B cell (primary cell): ENCODE results near the gene CALML6. TPM values are rescaled to one million over a fixed set of nuclear protein-coding genes. Genes with fewer than 3 reads are reported as not detected.

Source experiments
- ATAC-seq: fragments of 200-7000 bp; cut with Tn5 transposase; one replicate; pipeline ENCODE4 v1.10.0; 2021; ENCODE audit warnings: low read depth, mild to moderate bottlenecking, moderate number of reproducible peaks, moderate library complexity
- CTCF ChIA-PET: fragments of 350-600 bp; sonication (Branson Sonifier 250); formaldehyde crosslinking; loops from one replicate; lab custom pipeline; 2021; ENCODE audit warnings: antibody characterized with exemption, inconsistent platforms; lab: Charles Lee
- POLR2A ChIA-PET: fragments of 350-600 bp; sonication (Branson Sonifier 250); formaldehyde crosslinking; loops from one replicate; lab custom pipeline; 2021; ENCODE audit warnings: antibody characterized with exemption; lab: Charles Lee
- DNase-seq: peaks from one replicate; pipeline ENCODE4 v3.0.0; 2013
- H2AFZ ChIP-seq: 2 replicates; pipeline ENCODE4 v1.6.1; 2012; ENCODE audit warnings: mild to moderate bottlenecking, low read depth, low read length; ENCODE audit not compliant: insufficient read depth, poor library complexity, severe bottlenecking
- H3K27ac ChIP-seq, 2 donors: 1 replicate in 1 of 2; 2 replicates in 1 of 2; pipeline ENCODE4 v1.5.1; 2012 to 2013; ENCODE audit warnings: low read length in 2 of 2, mild to moderate bottlenecking in 2 of 2, moderate library complexity in 1 of 2
- H3K27me3 ChIP-seq, 4 experiments: fragments of 200-600 bp in 1 of 4; sonication (generic) in 1 of 4; replicated peaks in 1 of 4; 1 replicate in 2 of 4; 2 replicates in 2 of 4; pipeline versions ENCODE4 v1.6.1 to v1.7.0; 2013 to 2016; ENCODE audit warnings: low read length in 3 of 4, mild to moderate bottlenecking in 2 of 4, mixed read lengths in 1 of 4, moderate library complexity in 1 of 4; ENCODE audit not compliant: insufficient read depth in 4 of 4, control insufficient read depth in 3 of 4; ENCODE audit errors: control extremely low read depth in 1 of 4
- H3K36me3 ChIP-seq, 2 experiments: replicated peaks in 1 of 2; 1 replicate in 1 of 2; 2 replicates in 1 of 2; pipeline versions ENCODE4 v1.6.1 to v1.7.1; 2013; ENCODE audit warnings: low read length in 1 of 2; ENCODE audit not compliant: insufficient read depth in 2 of 2, control insufficient read depth in 1 of 2; ENCODE audit errors: control extremely low read depth in 1 of 2, extremely low read depth in 1 of 2
- H3K4me1 ChIP-seq, 2 donors: fragments of 200-600 bp in 1 of 2; sonication (generic) in 1 of 2; 1 replicate in 1 of 2; 2 replicates in 1 of 2; pipeline versions ENCODE4 v1.5.1 to v1.6.1; 2013 to 2017; ENCODE audit warnings: low read length in 2 of 2; ENCODE audit not compliant: control insufficient read depth in 2 of 2, insufficient read depth in 2 of 2
- H3K4me2 ChIP-seq: replicated peaks from 2 replicates; pipeline ENCODE3; 2012; ENCODE audit warnings: mild to moderate bottlenecking, low read depth, low read length; ENCODE audit not compliant: poor library complexity, severe bottlenecking
- H3K4me3 ChIP-seq, 5 experiments: fragments of 200-600 bp in 1 of 5; sonication (generic) in 1 of 5; 1 replicate in 3 of 5; 2 replicates in 2 of 5; pipeline versions ENCODE4 v1.5.1 to v1.7.0; 2011 to 2016; ENCODE audit warnings: low read length in 4 of 5, mild to moderate bottlenecking in 4 of 5, low read depth in 2 of 5, control low read depth in 1 of 5, moderate library complexity in 1 of 5; ENCODE audit not compliant: insufficient read depth in 1 of 5; ENCODE audit errors: control extremely low read depth in 1 of 5, extremely low read depth in 1 of 5
- H3K79me2 ChIP-seq: fragments of 200-600 bp; sonication (generic); one replicate; pipeline ENCODE4 v1.6.0; 2016; ENCODE audit warnings: low read length; ENCODE audit not compliant: control insufficient read depth, insufficient read depth
- H3K9ac ChIP-seq: fragments of 200-600 bp; sonication (generic); 2 replicates; pipeline ENCODE4 v1.6.1; 2017; ENCODE audit warnings: mild to moderate bottlenecking, low read length, moderate library complexity
- H3K9me3 ChIP-seq, 3 donors: one replicate each; pipeline versions ENCODE4 v1.6.1 to v1.7.1; 2013; ENCODE audit warnings: low read length in 2 of 3; ENCODE audit not compliant: control insufficient read depth in 2 of 3, insufficient read depth in 1 of 3; ENCODE audit errors: control extremely low read depth in 1 of 3
- H4K20me1 ChIP-seq: 2 replicates; pipeline ENCODE4 v1.6.0; 2012; ENCODE audit warnings: mild to moderate bottlenecking, low read length; ENCODE audit not compliant: insufficient read depth, control insufficient read depth, poor library complexity, severe bottlenecking
- H3K27ac Mint-ChIP-seq: one replicate; pipeline ENCODE4 v1.8.0; 2021; ENCODE audit warnings: mixed read lengths
- H3K27me3 Mint-ChIP-seq: one replicate; pipeline ENCODE4 v1.8.0; 2021; ENCODE audit warnings: mixed read lengths
- H3K4me1 Mint-ChIP-seq: one replicate; pipeline ENCODE4 v1.8.0; 2021; ENCODE audit warnings: mixed read lengths
- H3K4me3 Mint-ChIP-seq: one replicate; pipeline ENCODE4 v1.8.0; 2021; ENCODE audit warnings: mixed read lengths
- H3K9me3 Mint-ChIP-seq: one replicate; pipeline ENCODE4 v1.8.0; 2022; ENCODE audit warnings: mixed read lengths; ENCODE audit not compliant: insufficient read depth
- CTCF ChIP-seq: fragments of 200-600 bp; IDR thresholded peaks from one replicate; pipeline ENCODE4 v1.8.0; 2022; ENCODE audit warnings: antibody characterized with exemption, mild to moderate bottlenecking
- EZH2 ChIP-seq: IDR thresholded peaks from 2 replicates; pipeline ENCODE4 v1.6.1; 2012; ENCODE audit warnings: borderline replicate concordance, low read depth, mild to moderate bottlenecking, moderate library complexity, low read length; ENCODE audit not compliant: insufficient read depth, poor library complexity, severe bottlenecking
- WGBS: methylation state at CpG from one replicate; pipeline ENCODE4 v1.1.5; 2013; ENCODE audit warnings: missing lambda C conversion rate; ENCODE audit not compliant: insufficient coverage; 5-methylcytosine and 5-hydroxymethylcytosine counted together
- intact Hi-C: fragments of 100-400 bp; cut with micrococcal nuclease; formaldehyde crosslinking; loops from one replicate; pipeline ENCODE4 v1.10.0; 2022
- polyA plus RNA-seq: library from polyadenylated mRNA; depleted of rRNA; stranded (reverse); fragments of >200 nt; gene quantifications from 2 replicates; pipeline ENCODE4 v1.2.3, GENCODE V29; 2012
- total RNA-seq, 2 donors: library from RNA; stranded (reverse); fragments of 120-200 nt in 1 of 2; gene quantifications; 1 replicate in 1 of 2; 2 replicates in 1 of 2; pipeline versions ENCODE4 v1.2.3 to v1.2.4, GENCODE V29; 2013 to 2022

Gene CALML6
- total and polyA plus RNA-seq, 2 donors (not counting 1 experiment from before 2014, with no cell fraction given) = 0.64 to 2.0 TPM

GRCh38 chr1:1942753-1943656 lies 27.9 kb downstream of the CALML6 start:
- ChIA-PET CTCF (interaction anchor here (2.5 kb wide), 1 partner anchor 101 kb away, joined by 30 read pairs; no protein-coding TSS in a partner anchor), POLR2A (no interaction called here)
- no peak overlapping the region for H3K27ac Mint-ChIP-seq
- H4K20me1 ChIP-seq = no peaks in the 10 kb centered on the region
- TF ChIP-seq EZH2 (no peak), CTCF (no peak)
- H3K27ac ChIP-seq = no peak overlapping the region
- H3K4me3 ChIP-seq = no peak overlapping the region
- peaks cover 2 to 8% of the 10 kb centered on the region in 2 donors for H3K4me1 ChIP-seq
- intact Hi-C loops = no loop called here
- H3K4me2 ChIP-seq = peak overlapping the region; percentile 47
- peak overlapping the region; percentile 45 for H3K4me3 Mint-ChIP-seq
- H3K27me3 ChIP-seq = peaks cover 0 to 7% (median 0%) of the 10 kb centered on the region in 4 experiments
- ATAC-seq (no peak), DNase-seq (no peak)
- no peaks in the 10 kb centered on the region for H3K9me3 ChIP-seq
- peaks cover 8% of the 10 kb centered on the region for H3K4me1 Mint-ChIP-seq
- no peak overlapping the region for H3K9ac ChIP-seq
- no peaks in the 10 kb centered on the region for H3K9me3 Mint-ChIP-seq
- H3K27me3 Mint-ChIP-seq = peaks cover 3% of the 10 kb centered on the region
- 88% methylated on average over 45 of the region's 45 CpGs for WGBS
- no peaks in the 10 kb centered on the region for H3K79me2 ChIP-seq
- peak overlapping the region; percentile 57 for H2AFZ ChIP-seq
- no peaks in the 10 kb centered on the region for H3K36me3 ChIP-seq
